Stimulated activated CD8-positive, alpha-beta memory T cell treated with anti-CD3 and anti-CD28 coated beads, Interleukin-4, amount 100 ng/mL, for 1 hour (primary cell): ENCODE measurements around the gene TVP23A.
"Not testable (repeated sequence)": the region's sequence is repeated elsewhere in the genome, so short reads cannot be mapped to it uniquely, and the experiment has no call there.

Source experiments
- DNase-seq, 2 donors: peaks; one replicate each; pipeline ENCODE4 v3.0.0-alpha.2; 2020; ENCODE audit warnings: low read depth in 2 of 2, low spot score in 1 of 2

Gene TVP23A

GRCh38 chr16:10836174-10836853, 17.7 kb upstream of the TVP23A start:
- DNase-seq, result no peak

GRCh38 chr16:10835281-10835931, 16.8 kb upstream of the TVP23A start:
- DNase-seq, result no peak

GRCh38 chr16:10834766-10835165, 16.2 kb upstream of the TVP23A start:
- DNase-seq, result no peak

- no peak for DNase-seq
Observed at GRCh38 chr16:10834130-10834529, 15.5 kb upstream of the TVP23A start.

- no peak for DNase-seq
Observed at GRCh38 chr16:10833271-10833670, 14.7 kb upstream of the TVP23A start.

- DNase-seq, result no peak
Observed at GRCh38 chr16:10831894-10832886, 13.6 kb upstream of the TVP23A start.

- not testable (repeated sequence) for DNase-seq
Observed at GRCh38 chr16:10830240-10830639, 11.6 kb upstream of the TVP23A start.

- not testable (repeated sequence) for DNase-seq
Observed at GRCh38 chr16:10829390-10830098, 10.9 kb upstream of the TVP23A start.

- DNase-seq, result no peak
Observed at GRCh38 chr16:10828851-10829366, 10.3 kb upstream of the TVP23A start.

- DNase-seq, result no peak
Observed at GRCh38 chr16:10827691-10828341, 9.2 kb upstream of the TVP23A start.

GRCh38 chr16:10824111-10824893, 5.7 kb upstream of the TVP23A start:
- DNase-seq, result no peak

- no peak for DNase-seq
Observed at GRCh38 chr16:10822702-10823101, 4.1 kb upstream of the TVP23A start.

- DNase-seq, result no peak
Observed at GRCh38 chr16:10820546-10820945, 2.0 kb upstream of the TVP23A start.

GRCh38 chr16:10817514-10817913, 1.1 kb downstream of the TVP23A start:
- DNase-seq, result no peak

GRCh38 chr16:10813099-10813455, 5.5 kb downstream of the TVP23A start:
- DNase-seq, result no peak

GRCh38 chr16:10812312-10813098, 6.1 kb downstream of the TVP23A start:
- DNase-seq, result no peak

GRCh38 chr16:10809706-10810105, 8.9 kb downstream of the TVP23A start:
- no peak for DNase-seq

GRCh38 chr16:10808850-10809249, 9.7 kb downstream of the TVP23A start:
- no peak for DNase-seq

- no peak for DNase-seq
Observed at GRCh38 chr16:10808218-10808617, 10.4 kb downstream of the TVP23A start.
